SK-N-SH (cell line): ENCODE data around the gene PIK3R5. TPM values are rescaled to one million over a fixed set of nuclear protein-coding genes. Genes with fewer than 3 reads are reported as not detected.
A peak's percentile ranks its signal among the peaks of the same experiment; 100 is the strongest.

Experiments
- CTCF ChIA-PET: fragments of 300-600, 350-600 bp; formaldehyde crosslinking; extraction: SDS; loops from one replicate; lab custom pipeline; 2021; lab: Yijun Ruan, JAX
- POLR2A ChIA-PET: fragments of 350-600 bp; sonication (Branson Sonifier 250); formaldehyde crosslinking; extraction: SDS; loops from one replicate; lab custom pipeline; 2020; ENCODE audit warnings: antibody characterized with exemption, inconsistent platforms; lab: Yijun Ruan, JAX
- DNase-seq: peaks from one replicate; pipeline ENCODE4 v3.0.0; 2012
- H2AFZ ChIP-seq: fragments of 200-600 bp; sonication (generic); 2 replicates; pipeline ENCODE4 v1.8.1; 2016; ENCODE audit warnings: antibody characterized with exemption, mild to moderate bottlenecking, low read depth
- H3F3A ChIP-seq: fragments of 200-600 bp; sonication (generic); replicated peaks from 2 replicates; pipeline ENCODE3; 2016; ENCODE audit warnings: antibody characterized with exemption, mild to moderate bottlenecking; ENCODE audit not compliant: insufficient read depth
- H3K27ac ChIP-seq, 2 experiments: fragments of 200-500 bp in 1 of 2; fragments of 200-600 bp in 1 of 2; sonication (Bioruptor generic) in 1 of 2; sonication (generic), shearing (Covaris generic) in 1 of 2; 2 replicates each; pipeline versions ENCODE4 v1.5.1 to v1.6.1; 2014 to 2016; ENCODE audit warnings: low read depth in 2 of 2, inconsistent platforms in 1 of 2, low read length in 1 of 2, mild to moderate bottlenecking in 1 of 2, mixed read lengths in 1 of 2
- H3K27me3 ChIP-seq: fragments of 200-600 bp; sonication (generic), shearing (Covaris generic); 2 replicates; pipeline ENCODE4 v1.6.1; 2016; ENCODE audit warnings: mixed run types; ENCODE audit not compliant: insufficient read depth
- H3K36me3 ChIP-seq, 2 experiments: fragments of 200-500 bp in 1 of 2; fragments of 200-600 bp in 1 of 2; sonication (Bioruptor generic) in 1 of 2; sonication (generic) in 1 of 2; replicated peaks in 1 of 2; 2 replicates each; pipeline versions ENCODE3 to v1.5.1; 2014 to 2016; ENCODE audit warnings: low read length in 1 of 2, mild to moderate bottlenecking in 1 of 2; ENCODE audit not compliant: insufficient read depth in 2 of 2, control insufficient read depth in 1 of 2
- H3K4me1 ChIP-seq, 2 experiments: fragments of 200-500 bp in 1 of 2; fragments of 200-600 bp in 1 of 2; sonication (Bioruptor generic) in 1 of 2; sonication (generic), shearing (Covaris generic) in 1 of 2; 2 replicates each; pipeline versions ENCODE4 v1.5.1 to v1.6.1; 2014 to 2016; ENCODE audit warnings: low read depth in 1 of 2, low read length in 1 of 2, mixed run types in 1 of 2; ENCODE audit not compliant: insufficient read depth in 2 of 2, control insufficient read depth in 1 of 2
- H3K4me2 ChIP-seq: fragments of 200-600 bp; sonication (generic), shearing (Covaris generic); 2 replicates; pipeline ENCODE4 v1.6.1; 2017; ENCODE audit warnings: mixed run types
- H3K4me3 ChIP-seq, 2 experiments: fragments of 200-500 bp in 1 of 2; fragments of 200-600 bp in 1 of 2; sonication (Bioruptor generic) in 1 of 2; sonication (generic), shearing (Covaris generic) in 1 of 2; 2 replicates each; pipeline versions ENCODE4 v1.5.1 to v1.8.1; 2014 to 2016; ENCODE audit warnings: low read depth in 2 of 2, inconsistent platforms in 1 of 2, low read length in 1 of 2, mild to moderate bottlenecking in 1 of 2, mixed read lengths in 1 of 2, moderate library complexity in 1 of 2
- H3K79me2 ChIP-seq: fragments of 200-600 bp; sonication (generic); 2 replicates; pipeline ENCODE4 v1.8.1; 2017; ENCODE audit warnings: mild to moderate bottlenecking; ENCODE audit not compliant: insufficient read depth
- H3K9ac ChIP-seq: fragments of 200-600 bp; sonication (generic); 2 replicates; pipeline ENCODE4 v1.6.1; 2017; ENCODE audit warnings: mixed run types
- H3K9me2 ChIP-seq: fragments of 200-600 bp; sonication (generic); 2 replicates; pipeline ENCODE4 v1.6.1; 2017; ENCODE audit warnings: mixed run types
- H3K9me3 ChIP-seq: fragments of 200-600 bp; sonication (generic); 2 replicates; pipeline ENCODE4 v1.6.1; 2017; ENCODE audit warnings: mixed run types, mild to moderate bottlenecking, moderate library complexity
- H4K20me1 ChIP-seq: fragments of 200-600 bp; sonication (generic); 2 replicates; pipeline ENCODE4 v1.6.1; 2017; ENCODE audit warnings: mild to moderate bottlenecking, mixed run types; ENCODE audit not compliant: insufficient read depth
- EZH2phosphoT487 ChIP-seq: fragments of 200-600 bp; sonication (generic); IDR thresholded peaks from 2 replicates; pipeline ENCODE4 v1.6.1; 2017; ENCODE audit warnings: low read depth, mixed run types, mild to moderate bottlenecking, antibody characterized with exemption, moderate library complexity, borderline replicate concordance
- FOXJ3 ChIP-seq: sonication (generic); formaldehyde crosslinking; IDR thresholded peaks from 2 replicates; pipeline ENCODE4 v1.5.1; 2020; ENCODE audit warnings: mild to moderate bottlenecking, missing genetic modification reagents
- FOXM1 ChIP-seq: IDR thresholded peaks from 2 replicates; pipeline ENCODE4 v1.4.0; 2012; ENCODE audit warnings: low read depth, mild to moderate bottlenecking
- GABPA ChIP-seq: IDR thresholded peaks from 2 replicates; pipeline ENCODE4 v1.4.0; 2012; ENCODE audit warnings: low read depth, mild to moderate bottlenecking
- GATA2 ChIP-seq: sonication (generic); formaldehyde crosslinking; IDR thresholded peaks from 2 replicates; pipeline ENCODE4 v1.5.0; 2020; ENCODE audit warnings: mild to moderate bottlenecking, missing genetic modification reagents
- MEF2A ChIP-seq: IDR thresholded peaks from 2 replicates; pipeline ENCODE4 v1.4.0; 2012; ENCODE audit warnings: low read depth, borderline replicate concordance
- MXI1 ChIP-seq: IDR thresholded peaks from 2 replicates; pipeline ENCODE4 v1.6.1; 2012; ENCODE audit warnings: mild to moderate bottlenecking, low read depth, low read length, improper control_type of control experiment
- NFIC ChIP-seq: IDR thresholded peaks from 2 replicates; pipeline ENCODE4 v1.4.0; 2012; ENCODE audit warnings: borderline replicate concordance
- POLR2AphosphoS5 ChIP-seq: IDR thresholded peaks from 2 replicates; pipeline ENCODE4 v1.6.1; 2012; ENCODE audit warnings: low read depth, low read length
- RCOR1 ChIP-seq: fragments of 150-350 bp; IDR thresholded peaks from 2 replicates; pipeline ENCODE4 v1.6.1; 2017; ENCODE audit warnings: antibody characterized with exemption, low read length
- RFX5 ChIP-seq: IDR thresholded peaks from 2 replicates; pipeline ENCODE4 v1.6.1; 2012; ENCODE audit warnings: mild to moderate bottlenecking, improper control_type of control experiment, low read length
- SIN3A ChIP-seq: IDR thresholded peaks from 2 replicates; pipeline ENCODE4 v1.6.1; 2012; ENCODE audit warnings: low read depth, mild to moderate bottlenecking, low read length, moderate library complexity, borderline replicate concordance
- SMC3 ChIP-seq: IDR thresholded peaks from 2 replicates; pipeline ENCODE4 v1.6.1; 2012; ENCODE audit warnings: low read depth, low read length, improper control_type of control experiment
- TAF1 ChIP-seq: IDR thresholded peaks from 2 replicates; pipeline ENCODE4 v1.6.1; 2012; ENCODE audit warnings: low read depth, mild to moderate bottlenecking, low read length, moderate library complexity, borderline replicate concordance
- TCF12 ChIP-seq: IDR thresholded peaks from 2 replicates; pipeline ENCODE4 v1.4.0; 2012
- TEAD4 ChIP-seq: IDR thresholded peaks from 2 replicates; pipeline ENCODE4 v1.4.0; 2012; ENCODE audit warnings: mild to moderate bottlenecking, borderline replicate concordance; ENCODE audit not compliant: insufficient read depth
- WGBS: methylation state at CpG from one replicate; pipeline ENCODE4 v1.1.6; 2017; ENCODE audit warnings: low lambda C conversion rate; 5-methylcytosine and 5-hydroxymethylcytosine counted together
- polyA plus RNA-seq, 3 experiments: library from polyadenylated mRNA; depleted of rRNA; stranded (reverse); fragments of >200 nt; gene quantifications; 2 replicates each; pipeline ENCODE4 v1.2.3, GENCODE V29; 2012
- TF ChIP-seq, protein P1 (sequence below): IDR thresholded peaks from 2 replicates; pipeline ENCODE4 v1.4.0; 2012; ENCODE audit warnings: low read depth, borderline replicate concordance
- TF ChIP-seq, protein P2 (sequence below): IDR thresholded peaks from 2 replicates; pipeline ENCODE4 v1.4.0; 2012; ENCODE audit warnings: low read depth, borderline replicate concordance
- TF ChIP-seq, protein P3 (sequence below): IDR thresholded peaks from 2 replicates; pipeline ENCODE4 v1.4.0; 2012; ENCODE audit warnings: low read depth
- TF ChIP-seq, protein P4 (sequence below): IDR thresholded peaks from 2 replicates; pipeline ENCODE4; 2012

PIK3R5 gene
- polyA plus RNA-seq, 1 of the 3 experiments (the other 2 are of a cell fraction), result not detected

DNA sequence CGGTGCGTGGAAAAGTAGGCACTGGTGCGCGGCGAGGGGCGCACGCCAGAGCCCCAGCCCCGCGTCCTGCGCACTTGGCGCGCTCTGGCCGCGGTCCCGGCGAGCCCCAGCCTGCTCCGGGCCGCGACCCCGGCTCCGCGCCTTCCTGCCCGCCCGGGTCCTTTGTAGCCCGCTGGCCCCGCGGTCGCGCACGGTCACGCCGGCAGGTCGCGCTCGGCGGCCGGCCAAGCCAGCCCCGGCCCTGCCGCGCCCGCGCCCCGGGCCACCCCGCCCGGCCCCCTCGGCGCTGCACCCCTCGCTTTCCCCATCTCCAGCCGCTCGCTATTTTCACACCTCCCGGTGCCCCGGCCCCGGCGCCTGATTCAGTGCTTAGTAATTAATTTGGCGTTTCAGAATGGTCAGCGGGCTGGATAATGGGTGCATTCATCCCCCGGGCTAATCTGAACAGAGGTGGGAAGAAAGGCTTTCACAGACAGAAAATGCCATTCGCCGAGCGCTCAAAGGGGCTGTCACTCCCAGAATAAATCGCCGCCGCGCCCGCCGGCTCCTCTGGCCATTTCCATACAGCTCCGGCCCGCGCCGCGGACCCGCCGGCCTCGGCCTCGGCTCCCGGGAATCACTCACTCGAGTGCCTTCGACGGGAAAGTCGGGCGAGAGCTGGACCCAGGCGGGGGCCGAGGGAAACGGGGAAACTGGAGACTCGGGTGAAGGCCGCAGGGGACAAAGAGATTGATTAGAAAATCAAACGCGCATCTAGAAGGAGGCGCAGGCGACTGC lies 38.0 kb upstream of the PIK3R5 start:
- Histone ChIP-seq H3K27ac (no peak overlapping the region), H3K4me2 (no peak overlapping the region), H3K9me3 (no peaks in the 10 kb centered on the region), H2AFZ (no peak overlapping the region), H3K27me3 (peaks cover 30% of the 10 kb centered on the region), H3K4me1 (no peaks in the 10 kb centered on the region), H3K79me2 (no peaks in the 10 kb centered on the region), H4K20me1 (no peaks in the 10 kb centered on the region), H3K9ac (no peak overlapping the region), H3F3A (no peaks in the 10 kb centered on the region), H3K36me3 (no peaks in the 10 kb centered on the region), H3K4me3 (no peak overlapping the region), H3K9me2 (no peaks in the 10 kb centered on the region)
- ChIA-PET CTCF (interaction anchor here (1.5 kb wide), 1 partner anchor 10 kb away, joined by 3 read pairs; no protein-coding TSS in a partner anchor), POLR2A (no interaction called here)
- no peak for TF ChIP-seq POLR2AphosphoS5
- TF ChIP-seq EZH2phosphoT487, result 0 out of 2 replicates have a peak, but pooled peaks have one; percentile 54
- TF ChIP-seq, protein P1, sequence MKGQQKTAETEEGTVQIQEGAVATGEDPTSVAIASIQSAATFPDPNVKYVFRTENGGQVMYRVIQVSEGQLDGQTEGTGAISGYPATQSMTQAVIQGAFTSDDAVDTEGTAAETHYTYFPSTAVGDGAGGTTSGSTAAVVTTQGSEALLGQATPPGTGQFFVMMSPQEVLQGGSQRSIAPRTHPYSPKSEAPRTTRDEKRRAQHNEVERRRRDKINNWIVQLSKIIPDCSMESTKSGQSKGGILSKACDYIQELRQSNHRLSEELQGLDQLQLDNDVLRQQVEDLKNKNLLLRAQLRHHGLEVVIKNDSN, result no peak
- TF ChIP-seq GABPA, result no peak
- no peak for TF ChIP-seq FOXJ3
- no peak for TF ChIP-seq MXI1
- TF ChIP-seq RFX5, result no peak
- TF ChIP-seq SMC3, result no peak
- DNase-seq, result peak; percentile 35
- WGBS, result 6% methylated on average over 35 of the region's 90 CpGs

DNA sequence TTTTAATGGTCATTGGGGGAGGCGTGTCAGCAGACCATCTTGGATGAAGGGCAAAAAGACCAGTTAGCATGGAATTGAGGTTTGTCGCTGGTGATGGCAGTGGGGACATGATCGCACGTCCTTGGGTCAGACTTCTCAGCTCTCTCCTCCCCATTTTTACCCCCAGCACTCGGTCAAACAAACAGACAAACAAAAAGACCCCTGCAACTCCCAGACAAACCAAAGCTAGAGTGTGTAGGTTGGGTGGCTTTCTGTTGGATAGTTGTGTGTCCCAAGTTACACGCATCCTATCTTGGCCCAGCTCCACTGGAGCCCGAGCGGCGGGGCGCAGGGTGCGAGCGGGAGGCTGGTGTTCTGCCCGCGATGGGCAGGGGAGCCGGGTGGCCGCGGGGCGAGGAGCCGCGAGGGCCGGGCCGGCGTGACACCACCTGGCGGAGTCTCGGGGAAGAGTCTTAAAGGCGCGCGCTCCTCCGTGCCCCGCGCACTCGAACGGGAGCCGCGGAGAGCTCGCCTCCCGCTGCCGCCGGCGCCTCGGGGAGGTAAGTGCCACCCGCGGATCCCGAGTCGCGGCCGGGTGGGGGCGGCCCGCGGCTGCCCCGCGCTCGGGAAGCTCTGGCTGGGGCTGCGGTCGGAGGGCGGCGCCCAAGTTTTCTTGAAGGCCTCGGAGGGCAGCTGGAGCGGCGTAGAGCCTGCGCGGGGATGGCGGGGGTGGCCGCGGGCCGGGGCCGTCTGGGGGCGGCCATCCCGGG lies 37.3 kb upstream of the PIK3R5 start:
- Histone ChIP-seq H3K9ac (no peak overlapping the region), H2AFZ (no peak overlapping the region), H3K36me3 (no peaks in the 10 kb centered on the region), H4K20me1 (no peaks in the 10 kb centered on the region), H3K27ac (no peak overlapping the region), H3F3A (no peaks in the 10 kb centered on the region), H3K9me2 (no peaks in the 10 kb centered on the region), H3K79me2 (no peaks in the 10 kb centered on the region), H3K9me3 (no peaks in the 10 kb centered on the region), H3K4me3 (no peak overlapping the region), H3K27me3 (peaks cover 30% of the 10 kb centered on the region), H3K4me1 (no peaks in the 10 kb centered on the region), H3K4me2 (0 out of 2 replicates have a peak overlapping the region, but pooled peaks have one; percentile 4)
- DNase-seq, result peak; percentile 43
- CTCF ChIA-PET, result no interaction called here
- 10% methylated on average over 14 of the region's 69 CpGs for WGBS
- POLR2A ChIA-PET, result no interaction called here
- TF ChIP-seq, protein P2, sequence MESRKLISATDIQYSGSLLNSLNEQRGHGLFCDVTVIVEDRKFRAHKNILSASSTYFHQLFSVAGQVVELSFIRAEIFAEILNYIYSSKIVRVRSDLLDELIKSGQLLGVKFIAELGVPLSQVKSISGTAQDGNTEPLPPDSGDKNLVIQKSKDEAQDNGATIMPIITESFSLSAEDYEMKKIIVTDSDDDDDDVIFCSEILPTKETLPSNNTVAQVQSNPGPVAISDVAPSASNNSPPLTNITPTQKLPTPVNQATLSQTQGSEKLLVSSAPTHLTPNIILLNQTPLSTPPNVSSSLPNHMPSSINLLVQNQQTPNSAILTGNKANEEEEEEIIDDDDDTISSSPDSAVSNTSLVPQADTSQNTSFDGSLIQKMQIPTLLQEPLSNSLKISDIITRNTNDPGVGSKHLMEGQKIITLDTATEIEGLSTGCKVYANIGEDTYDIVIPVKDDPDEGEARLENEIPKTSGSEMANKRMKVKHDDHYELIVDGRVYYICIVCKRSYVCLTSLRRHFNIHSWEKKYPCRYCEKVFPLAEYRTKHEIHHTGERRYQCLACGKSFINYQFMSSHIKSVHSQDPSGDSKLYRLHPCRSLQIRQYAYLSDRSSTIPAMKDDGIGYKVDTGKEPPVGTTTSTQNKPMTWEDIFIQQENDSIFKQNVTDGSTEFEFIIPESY, result no peak
- no peak for TF ChIP-seq NFIC
- TF ChIP-seq RCOR1, result no peak
- no peak for TF ChIP-seq SMC3
- TF ChIP-seq SIN3A, result no peak
- TF ChIP-seq MXI1, result no peak
- TF ChIP-seq, protein P3, sequence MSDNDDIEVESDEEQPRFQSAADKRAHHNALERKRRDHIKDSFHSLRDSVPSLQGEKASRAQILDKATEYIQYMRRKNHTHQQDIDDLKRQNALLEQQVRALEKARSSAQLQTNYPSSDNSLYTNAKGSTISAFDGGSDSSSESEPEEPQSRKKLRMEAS, result no peak
- no peak for TF ChIP-seq GATA2 (CRISPR knock-in tag)
- no peak for TF ChIP-seq FOXM1
- TF ChIP-seq MEF2A, result no peak
- TF ChIP-seq TAF1, result no peak
- TF ChIP-seq, protein P4, sequence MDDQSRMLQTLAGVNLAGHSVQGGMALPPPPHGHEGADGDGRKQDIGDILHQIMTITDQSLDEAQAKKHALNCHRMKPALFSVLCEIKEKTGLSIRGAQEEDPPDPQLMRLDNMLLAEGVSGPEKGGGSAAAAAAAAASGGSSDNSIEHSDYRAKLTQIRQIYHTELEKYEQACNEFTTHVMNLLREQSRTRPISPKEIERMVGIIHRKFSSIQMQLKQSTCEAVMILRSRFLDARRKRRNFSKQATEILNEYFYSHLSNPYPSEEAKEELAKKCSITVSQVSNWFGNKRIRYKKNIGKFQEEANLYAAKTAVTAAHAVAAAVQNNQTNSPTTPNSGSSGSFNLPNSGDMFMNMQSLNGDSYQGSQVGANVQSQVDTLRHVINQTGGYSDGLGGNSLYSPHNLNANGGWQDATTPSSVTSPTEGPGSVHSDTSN, result no peak
- no peak for TF ChIP-seq RFX5
- TF ChIP-seq POLR2AphosphoS5, result no peak
- TF ChIP-seq TEAD4, result no peak
- no peak for TF ChIP-seq TCF12
